GDM1 (cell line): ENCODE measurements around the gene PRDM16.
A peak's percentile ranks its signal among the peaks of the same experiment; 100 is the strongest.

ENCODE experiments used
- DNase-seq: peaks from one replicate; lab custom pipeline; 2025; lab: John Stamatoyannopoulos, UW

The PRDM16 gene

DNA sequence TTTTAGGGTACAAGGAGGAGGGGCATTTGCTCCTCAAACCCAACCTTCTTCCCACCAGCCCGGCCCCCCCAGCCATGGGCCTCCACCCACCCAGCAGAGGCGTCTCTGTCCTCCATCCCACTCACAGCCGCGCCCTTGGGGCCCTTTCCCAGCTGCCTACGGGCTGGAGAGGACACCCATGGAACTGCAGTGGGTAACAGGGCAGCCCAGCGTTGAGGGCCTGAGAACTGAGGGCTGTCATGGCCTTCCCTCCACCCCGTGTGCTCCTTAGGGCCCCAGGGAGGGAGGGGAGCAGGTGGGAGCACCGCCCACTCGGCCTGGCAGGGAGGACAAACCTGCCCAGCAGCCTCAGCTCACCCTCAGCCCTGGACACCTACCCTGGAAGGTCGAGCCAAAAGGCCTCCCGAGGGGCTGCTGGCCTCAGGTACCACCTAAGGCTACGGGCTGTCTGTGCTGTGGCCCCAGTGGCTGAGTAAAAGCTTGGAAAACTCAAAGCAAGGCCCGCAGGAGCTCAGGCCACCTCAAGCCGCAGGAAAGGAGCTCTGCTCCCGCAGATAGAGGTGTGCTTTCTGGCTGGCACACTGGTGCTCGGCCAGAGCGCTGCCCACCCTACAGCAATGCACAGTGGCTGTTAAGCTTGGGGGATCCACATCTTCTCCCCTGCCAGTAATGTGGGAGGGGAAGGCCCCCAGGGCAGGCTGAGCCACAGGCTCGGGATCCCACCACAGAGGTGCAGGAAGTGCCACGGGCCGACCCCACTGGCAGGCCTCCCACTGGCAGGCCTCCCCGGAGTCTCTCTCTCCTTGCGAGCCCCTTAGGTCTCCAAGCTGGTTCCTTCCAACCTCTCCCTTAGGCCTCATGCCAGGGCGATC is 383.2 kb downstream of the PRDM16 start:
- no peak for DNase-seq

DNA sequence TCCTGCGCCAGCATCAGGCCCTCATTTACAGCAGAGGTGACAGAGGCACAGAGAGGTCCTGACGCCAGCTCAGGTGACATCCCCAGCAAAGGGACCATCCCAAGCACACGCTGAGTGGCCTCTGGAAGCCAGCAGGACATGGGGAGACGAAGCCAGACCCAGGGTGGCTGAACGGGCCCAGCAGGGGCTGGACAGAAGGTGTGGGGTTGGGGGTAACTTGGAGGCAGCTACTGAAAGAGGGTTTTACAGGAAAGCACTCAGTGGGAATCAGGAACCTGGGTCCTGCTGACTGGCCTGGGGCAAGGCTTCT is 383.8 kb downstream of the PRDM16 start:
- DNase-seq, result no peak

DNA sequence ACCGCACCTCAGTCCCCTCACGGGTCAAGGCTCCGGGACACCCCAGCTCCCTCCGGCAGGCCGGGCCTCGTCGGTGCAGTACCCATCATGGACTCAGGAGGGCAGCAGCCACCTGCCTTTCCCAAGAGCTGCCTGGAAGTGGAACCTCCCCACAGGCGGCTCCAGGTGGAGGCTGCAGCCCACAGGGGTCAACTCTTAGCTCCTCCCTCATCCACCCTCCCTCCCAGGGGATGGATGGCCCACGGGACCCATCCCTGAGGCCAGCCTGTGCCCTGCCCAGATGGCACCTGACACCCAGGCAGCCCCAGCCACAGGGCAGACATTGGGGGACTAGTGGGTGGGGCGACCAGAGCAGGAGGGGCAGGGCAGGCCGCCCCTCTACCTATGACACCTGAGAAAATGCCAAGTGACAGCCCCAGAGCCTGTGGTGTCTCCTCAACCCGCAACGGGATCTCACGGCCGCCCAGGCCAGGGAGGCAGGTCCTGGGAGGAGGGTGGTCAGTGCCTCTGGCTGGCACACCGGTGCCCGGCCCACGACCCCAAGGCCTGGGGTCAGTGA is 384.3 kb downstream of the PRDM16 start:
- peak; percentile 39 for DNase-seq

DNA sequence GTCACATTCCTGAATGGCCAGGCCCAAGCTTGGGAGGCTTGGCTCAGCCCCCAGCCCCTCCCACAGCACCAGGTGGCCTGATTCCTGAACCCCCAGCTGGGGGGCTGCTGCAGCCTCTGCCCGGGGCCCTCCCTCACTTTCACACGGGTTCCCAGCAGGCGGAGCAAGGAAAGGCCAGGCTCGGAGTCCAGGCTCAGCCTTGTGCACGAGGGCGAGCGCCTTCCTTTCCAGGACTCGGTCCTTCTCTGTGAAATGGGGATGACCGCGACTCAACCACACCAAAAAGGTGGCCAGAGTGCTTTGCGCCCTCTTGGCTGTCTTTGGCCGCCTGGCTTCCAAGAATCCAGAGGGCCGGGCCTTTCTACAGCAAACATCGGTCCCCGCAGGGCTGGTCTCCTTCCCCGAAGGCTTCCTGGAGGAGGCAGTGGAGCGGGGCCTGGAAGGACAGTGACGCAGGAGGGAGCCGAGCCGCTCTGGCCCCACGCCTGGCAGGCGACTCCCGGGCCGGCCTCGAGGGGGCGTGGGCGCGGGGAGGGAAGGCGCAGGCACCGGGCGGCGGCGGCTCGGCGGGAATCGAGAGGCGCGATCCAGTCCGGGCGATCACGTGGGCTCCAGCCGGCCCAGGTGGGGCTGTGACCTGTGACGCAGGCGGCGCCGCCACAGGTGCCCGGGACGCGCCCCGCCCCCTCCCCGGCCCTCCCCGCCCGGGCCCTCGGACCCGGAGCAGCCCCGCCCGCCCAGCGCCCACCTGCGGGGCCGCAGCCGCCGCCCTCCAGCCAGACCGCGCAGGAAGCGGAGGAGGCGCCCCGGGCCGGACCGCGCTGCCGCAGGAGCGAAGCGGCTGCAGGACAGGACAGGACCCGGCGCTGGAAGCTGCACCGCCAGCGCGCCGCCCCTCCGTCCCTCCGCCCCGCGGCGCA is 385.1 kb downstream of the PRDM16 start, which contains the start of gene ARHGEF16:
Gene ARHGEF16 (plus strand): TSS at position 775 of the 920 bp plus-strand sequence. CDS start 8,420 bp downstream, outside the sequence.
- no peak for DNase-seq

DNA sequence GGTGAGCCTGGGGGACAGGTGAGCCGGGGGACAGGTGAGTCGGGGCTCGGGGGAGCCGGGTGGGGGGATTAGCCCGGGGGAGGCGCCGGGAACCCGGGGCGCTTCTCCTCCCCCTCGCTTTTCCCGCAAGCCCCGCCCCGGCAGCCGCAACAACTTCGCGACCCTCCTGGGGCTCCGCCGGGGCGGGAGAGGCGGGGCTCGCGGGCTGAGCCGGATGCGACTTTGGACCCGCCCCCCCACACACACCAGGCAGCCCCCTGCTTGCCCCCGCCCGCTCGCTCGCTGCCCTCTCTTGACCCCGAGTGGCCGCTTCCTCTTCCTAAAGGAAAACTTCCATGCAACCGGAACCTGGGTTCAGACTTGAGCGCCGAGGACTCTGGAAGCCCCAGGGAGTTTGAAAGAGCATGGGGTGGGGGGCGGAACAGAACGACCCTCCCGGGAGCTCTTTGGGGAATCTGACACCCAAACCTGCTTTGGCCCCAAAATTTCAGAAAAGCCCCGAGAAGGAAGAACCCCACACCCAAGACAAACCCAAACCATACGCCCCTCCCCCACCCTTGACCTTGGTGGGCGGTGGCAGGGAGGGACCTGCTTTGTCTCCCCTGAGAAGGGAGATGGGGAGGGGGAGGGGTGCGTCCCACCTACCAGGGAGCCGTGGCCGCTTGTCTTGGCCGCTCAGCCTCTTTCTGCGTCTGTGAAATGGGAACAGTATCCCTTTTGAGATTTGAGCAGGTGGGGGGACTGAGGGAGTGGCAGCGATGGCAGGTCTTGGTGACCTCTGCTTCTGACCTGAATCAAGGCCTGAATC is 386.0 kb downstream of the PRDM16 start:
- no peak for DNase-seq

DNA sequence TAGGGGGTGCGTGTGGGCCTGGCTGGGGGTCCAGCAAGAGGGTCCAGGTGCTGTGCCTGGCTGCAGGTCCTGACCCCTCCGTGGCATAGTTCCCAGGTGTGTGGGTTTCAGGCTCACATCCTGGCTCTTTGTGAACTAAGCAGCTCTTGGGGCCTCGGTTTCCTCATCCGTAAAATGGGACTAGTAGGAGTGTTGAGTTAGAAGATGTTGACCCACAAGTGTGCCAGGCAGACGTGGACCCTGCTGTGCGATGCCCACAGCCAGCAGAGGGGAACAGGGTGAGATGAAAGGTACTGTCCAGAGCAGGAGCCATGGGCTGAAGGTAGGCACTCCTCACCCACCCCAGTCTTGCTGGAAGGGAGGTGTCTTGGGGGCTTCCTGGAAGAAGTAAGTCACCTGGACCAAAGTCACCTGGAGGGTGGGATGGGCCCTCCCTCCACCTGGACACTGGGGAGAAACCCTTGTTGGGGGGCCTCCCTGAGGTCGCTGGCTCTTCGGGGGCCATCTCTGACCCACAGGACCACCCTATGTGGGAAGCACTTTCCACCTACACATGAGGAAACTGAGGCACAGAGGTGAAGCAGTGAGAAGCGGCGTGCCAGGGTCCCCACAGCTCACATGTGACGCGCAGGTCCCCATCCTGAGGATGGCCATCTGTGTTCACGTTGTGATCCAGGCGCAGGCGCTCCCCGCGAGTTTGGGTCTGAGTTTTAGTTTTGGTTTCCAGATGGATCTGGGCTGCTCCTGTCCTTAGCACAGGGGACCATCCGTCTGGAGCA is 386.9 kb downstream of the PRDM16 start:
- no peak for DNase-seq

DNA sequence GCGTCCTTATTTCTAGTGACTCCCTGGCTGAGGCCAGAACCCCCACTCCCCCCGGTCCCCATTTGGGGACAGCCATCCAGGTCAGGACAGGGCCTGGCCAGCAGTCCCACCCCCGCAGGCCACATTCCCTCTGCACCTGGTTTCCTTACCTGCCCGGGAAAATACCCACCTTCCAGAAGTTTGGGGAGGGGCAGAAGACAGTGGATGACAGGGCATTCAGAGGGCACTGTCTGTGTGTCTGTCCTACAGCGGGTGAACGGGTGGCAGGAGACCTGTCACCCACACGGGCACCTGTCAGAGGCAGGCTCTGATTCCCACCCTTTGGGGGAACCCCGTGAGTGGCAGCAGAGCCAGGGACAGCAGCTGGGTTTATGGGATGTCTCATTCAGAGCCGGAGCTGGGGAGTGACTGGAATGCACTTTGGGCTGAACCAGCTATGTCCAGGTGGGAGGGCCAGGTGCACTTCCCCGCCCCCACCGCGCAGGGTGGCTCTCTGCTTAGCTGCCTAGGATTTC is 387.5 kb downstream of the PRDM16 start:
- DNase-seq, result no peak

DNA sequence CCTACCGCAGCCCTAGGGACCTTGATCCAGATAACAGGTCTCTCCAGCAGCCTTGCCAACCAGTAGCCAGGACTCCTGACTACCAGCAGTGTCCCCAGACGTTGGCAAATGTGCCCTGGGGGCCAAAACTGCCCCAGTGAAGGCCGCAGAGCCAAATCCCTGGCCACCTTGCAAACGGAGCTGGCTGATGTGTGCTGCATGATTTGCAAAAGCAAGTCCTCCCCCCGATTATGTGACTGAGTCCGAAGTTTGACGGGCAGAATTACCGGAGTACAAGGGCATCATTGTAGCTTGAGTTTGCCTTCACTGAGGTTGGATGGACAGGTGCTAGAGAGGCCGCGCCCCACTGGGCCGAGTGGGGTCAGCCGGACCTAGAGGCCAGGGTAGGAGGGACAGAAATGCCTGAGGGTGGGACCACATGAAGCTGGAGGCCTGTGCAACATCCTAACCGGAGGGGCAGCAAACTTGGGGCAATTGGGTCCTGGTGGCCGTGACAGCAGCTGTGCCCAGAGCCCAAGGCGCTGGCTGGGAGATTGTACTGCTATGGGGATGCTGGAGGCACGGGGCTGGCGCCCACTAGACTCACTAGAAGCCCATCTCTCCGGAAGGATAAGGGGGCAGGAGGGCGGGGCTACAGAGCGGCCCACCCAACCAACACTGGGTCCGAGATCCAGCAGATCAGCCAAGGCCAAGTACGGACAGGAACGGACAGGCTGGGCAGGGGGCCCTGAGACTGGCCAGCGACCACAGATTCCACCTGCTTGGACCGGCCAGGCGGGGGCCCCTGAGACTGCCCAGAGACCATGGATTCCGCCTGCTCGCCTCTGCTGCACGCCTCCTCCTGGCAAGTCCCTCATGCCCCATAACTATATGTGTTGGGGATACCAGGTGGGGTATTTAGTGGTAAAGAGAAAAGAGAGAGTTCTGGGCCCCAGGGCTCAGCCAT is 388.2 kb downstream of the PRDM16 start:
- no peak for DNase-seq

DNA sequence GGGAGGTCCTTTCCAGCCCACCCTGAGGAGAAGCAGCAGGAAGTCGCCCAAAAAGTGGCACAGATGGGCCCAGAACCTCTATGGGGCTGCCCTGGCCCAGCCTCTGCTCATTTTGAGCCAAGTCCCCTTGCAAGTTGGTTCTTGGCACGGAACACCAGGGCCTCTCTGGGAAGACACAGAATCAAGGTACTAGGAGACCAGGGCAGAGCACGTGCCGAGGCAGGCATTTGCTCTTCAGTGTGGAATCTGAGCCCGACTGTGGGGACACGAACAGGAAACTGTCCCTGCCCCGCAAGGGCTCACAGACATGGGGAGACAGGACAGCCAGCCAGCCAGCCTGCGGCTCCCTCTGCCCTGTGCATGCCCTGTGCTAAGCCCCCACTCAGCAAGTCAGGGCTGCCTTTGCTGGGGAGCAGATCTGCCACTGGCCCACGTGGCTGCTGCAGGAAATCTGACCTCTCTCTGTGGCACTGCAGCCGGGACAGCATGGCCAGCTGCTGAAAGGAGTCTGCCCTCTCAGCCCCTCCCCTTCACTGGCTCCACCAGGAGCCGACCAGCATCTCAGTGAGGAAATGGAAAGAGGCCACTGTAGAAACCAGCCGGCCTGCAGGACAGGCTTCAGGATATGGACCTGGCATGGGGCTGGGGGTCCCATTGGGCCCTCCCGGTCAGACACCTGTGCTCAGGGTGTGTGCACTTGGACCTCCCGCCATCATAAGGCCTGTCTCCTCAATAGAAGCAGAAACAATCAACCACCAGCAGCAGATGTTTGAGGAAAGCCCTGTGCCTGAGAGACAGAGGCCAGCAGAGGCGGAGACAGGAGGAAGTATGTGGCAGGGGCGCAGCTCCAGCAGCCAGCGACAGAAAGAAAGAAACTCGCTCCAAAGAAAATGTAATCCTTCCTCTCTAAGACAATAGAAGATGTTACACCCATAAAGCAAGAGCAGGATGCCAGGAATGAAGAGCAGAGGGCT is 389.2 kb downstream of the PRDM16 start:
- DNase-seq, result no peak

DNA sequence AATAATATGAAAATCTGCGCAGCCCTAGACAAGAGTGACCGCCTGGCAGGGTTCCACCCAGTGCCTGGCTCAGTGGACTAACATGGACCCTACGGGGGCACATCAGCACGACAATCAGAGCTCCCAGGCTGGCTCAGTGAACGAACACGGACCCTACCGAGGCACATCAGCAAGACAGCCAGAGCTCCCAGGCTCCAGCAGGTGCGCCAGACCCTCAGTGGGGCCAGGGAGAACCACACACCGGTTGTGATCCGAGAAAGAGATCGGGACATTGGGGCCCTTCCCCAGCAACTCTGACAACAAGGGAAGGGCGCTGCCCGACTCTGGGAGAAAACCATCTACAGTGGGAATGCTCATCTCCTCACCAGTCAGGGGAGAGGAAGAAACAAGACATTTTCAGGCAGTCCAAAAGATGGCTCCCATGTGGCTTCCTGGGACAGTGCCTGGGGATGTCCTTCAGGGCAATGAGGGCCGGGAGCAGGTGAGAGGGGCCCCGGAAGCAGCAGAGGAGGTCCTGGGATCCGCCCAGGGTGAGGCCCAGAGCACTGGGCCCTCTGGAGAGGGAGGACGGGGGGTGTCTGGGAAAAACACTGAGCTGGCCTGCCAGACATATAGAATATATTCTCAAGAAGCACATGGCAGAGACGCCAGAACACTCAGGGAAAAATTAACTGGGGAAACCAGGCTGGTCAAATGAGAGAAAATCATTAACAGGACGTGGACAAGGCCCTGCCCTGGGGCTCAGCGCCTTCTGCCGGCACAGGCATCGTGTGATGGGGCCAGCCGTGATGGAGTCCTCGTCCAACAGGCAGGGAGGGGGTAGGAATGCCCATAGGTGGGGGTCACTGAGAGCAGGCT is 390.3 kb downstream of the PRDM16 start:
- DNase-seq, result no peak

DNA sequence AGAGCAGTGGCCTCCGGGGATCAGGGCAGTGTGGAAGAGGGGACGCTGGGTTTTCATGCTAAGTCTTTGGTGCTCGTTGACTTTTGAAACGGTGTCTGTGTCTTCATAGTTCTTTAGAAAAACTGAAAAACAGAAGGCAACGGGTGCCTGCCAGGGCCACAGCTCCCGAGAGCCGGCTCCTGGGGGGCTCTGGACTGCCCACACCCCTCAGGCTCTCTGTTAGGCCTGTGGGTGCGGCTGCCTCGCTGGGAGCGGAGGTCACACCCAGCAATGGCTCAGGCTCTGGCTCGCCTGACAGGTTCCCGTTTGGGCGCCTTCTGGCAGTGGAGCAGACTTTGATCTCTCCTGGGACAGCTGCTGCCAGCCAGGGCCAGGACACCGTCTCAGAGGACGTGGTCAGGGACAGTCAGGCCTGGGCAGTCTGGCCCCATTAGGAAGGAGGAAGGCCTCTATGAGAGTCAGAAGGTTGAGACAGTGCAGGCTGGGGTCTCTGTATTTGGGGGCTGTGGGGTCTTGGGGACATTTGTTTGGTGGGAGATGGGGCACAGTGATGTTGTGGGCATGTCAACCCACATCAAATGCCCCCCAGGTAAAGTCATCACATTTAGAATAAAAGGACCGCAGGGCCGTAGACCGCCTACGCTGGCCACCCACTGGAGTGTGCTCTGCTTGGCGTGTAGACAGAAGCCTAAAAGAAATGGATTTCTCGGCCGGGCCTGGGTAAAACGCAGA is 391.1 kb downstream of the PRDM16 start:
- no peak for DNase-seq

DNA sequence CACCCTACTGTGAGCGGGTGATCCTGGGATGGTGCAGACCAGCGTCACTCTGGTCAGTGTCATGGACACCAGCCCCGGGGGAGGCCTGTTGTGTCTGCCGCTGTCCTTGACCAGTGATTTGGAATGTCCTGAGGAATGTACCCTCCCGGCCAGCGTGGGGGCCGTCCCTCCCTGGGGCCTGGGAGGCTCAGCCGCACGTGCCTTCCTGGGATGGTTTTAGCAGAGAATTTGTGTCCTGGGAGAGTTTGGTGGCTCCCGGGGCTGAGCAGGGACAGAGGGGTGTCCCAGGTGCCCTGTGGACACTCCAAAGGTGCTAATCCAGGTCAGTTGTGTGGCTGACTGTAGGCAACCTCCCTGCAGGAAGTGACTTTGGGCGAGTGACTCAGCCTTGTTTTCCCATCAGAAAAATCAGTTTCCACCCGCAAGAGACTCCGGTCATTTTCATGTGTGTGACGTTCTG is 391.7 kb downstream of the PRDM16 start:
- DNase-seq, result no peak

DNA sequence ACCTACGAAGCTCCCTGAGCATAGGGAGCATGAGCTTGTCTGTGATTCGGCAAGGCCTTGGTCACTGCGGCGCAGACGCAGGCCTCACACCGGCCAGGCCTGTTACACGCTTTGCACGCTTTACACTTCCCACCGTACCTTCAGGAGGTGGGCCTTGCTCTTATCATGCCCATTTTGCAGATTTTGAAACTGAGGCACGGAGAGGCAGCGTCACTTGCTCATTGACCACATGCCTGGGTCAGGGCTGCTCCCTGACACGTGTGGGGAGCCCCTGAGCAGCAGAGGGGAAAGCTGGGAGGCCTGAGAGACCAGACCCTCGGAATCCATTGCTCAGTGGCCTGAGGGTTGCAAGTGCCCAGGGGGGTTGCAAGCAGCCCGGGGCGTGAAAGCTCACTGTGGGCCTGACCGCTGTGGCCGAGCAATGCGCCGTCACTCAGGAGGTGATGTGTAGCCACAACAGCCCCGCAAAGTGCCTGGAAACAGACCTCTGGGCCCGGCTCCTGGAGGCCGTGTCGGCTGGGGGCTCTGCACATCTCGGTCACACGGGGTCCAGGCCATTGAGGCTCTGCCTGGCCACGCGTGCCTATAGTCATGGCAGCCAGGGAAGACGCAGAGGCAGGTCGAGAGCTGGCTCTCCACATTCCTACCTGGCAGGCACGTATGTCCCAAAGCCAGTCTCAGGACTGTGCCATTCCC is 392.4 kb downstream of the PRDM16 start:
- no peak for DNase-seq

DNA sequence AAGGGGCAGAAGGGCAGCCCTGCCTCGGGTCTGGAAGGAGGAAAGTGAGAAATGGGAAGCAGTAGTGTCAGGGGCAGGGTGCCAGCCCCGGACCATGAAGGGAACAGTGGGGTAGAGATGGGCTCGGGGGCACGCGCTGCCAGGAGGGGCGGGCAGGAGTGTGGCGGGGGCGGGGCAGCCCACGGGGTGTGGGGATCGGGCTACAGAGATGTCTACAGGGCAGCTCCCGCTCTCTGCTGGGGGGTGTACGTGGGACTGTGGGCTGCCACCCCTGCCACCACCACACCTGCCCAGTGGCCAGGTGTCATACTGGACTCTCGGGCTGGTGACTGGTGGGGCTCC is 392.9 kb downstream of the PRDM16 start:
- no peak for DNase-seq

DNA sequence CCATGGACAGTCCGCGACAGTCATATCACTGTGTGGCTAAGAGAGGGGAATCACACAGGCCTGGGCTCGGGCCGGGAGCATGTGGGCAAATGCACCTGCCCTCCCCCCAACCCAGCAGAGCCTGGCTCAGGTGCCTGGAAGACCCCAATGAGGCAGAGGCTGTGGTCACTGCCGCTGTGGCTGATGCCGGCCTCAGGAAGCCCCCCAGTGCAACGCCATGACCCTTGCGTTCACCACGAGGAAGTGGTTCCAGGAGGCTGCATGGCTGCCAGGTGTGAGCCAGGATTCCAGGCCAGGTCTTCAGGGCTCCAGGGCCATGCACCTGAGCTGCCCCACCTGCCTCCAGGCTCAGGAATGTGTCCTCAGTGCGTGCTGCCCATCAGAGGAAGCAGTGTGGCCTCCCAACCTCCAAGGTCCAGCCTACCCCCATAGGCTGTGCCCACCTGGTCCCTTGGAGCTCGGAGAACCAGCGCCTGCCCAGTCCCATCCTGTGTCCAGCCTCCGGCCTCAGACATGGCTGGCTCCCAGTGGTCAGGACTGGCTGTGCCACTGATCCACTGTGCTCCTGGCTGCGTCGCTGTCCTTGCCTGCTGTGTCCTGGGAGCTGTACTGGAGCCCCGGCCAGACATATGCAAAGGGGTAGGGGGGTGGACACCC is 393.5 kb downstream of the PRDM16 start:
- no peak for DNase-seq

DNA sequence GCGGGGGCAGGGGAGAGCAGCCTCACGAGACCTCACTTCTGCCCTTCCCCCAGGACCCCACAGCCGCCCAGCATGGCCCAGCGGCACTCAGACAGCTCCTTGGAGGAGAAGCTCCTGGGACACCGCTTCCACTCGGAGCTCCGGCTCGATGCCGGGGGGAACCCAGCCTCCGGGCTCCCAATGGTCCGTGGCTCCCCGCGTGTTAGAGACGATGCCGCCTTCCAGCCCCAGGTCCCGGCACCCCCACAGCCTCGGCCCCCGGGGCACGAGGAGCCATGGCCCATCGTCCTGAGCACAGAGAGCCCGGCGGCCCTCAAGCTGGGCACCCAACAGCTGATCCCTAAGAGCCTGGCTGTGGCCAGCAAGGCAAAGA is 394.0 kb downstream of the PRDM16 start:
- DNase-seq, result no peak
